HUES48 (cell line): ENCODE measurements around the gene TBC1D16.

ENCODE experiments used
- H3K27ac ChIP-seq: one replicate; pipeline ENCODE4 v1.7.0; 2013; ENCODE audit warnings: low read depth, low read length, inconsistent platforms
- H3K27me3 ChIP-seq: 2 replicates; pipeline ENCODE4 v1.6.1; 2013; ENCODE audit warnings: mild to moderate bottlenecking, low read length; ENCODE audit not compliant: control insufficient read depth, insufficient read depth
- H3K36me3 ChIP-seq: 2 replicates; pipeline ENCODE4 v1.6.1; 2013; ENCODE audit warnings: low read length; ENCODE audit not compliant: control insufficient read depth, insufficient read depth
- H3K4me1 ChIP-seq: 2 replicates; pipeline ENCODE4 v1.6.1; 2013; ENCODE audit warnings: mild to moderate bottlenecking, low read length; ENCODE audit not compliant: control insufficient read depth, insufficient read depth
- H3K4me3 ChIP-seq: 2 replicates; pipeline ENCODE4 v1.5.1; 2013; ENCODE audit warnings: mild to moderate bottlenecking, low read depth, low read length
- H3K9ac ChIP-seq: 2 replicates; pipeline ENCODE4 v1.6.1; 2013; ENCODE audit warnings: mild to moderate bottlenecking, low read depth, low read length, moderate library complexity
- H3K9me3 ChIP-seq: 2 replicates; pipeline ENCODE4 v1.6.1; 2013; ENCODE audit warnings: low read length; ENCODE audit not compliant: control insufficient read depth, insufficient read depth

The TBC1D16 gene

GRCh38 chr17:79952265-79952877 lies 83.3 kb downstream of the TBC1D16 start:
- H3K4me1 ChIP-seq, result peaks cover 59% of the 10 kb centered on the region
- H3K9ac ChIP-seq, result 0 out of 2 replicates have a peak overlapping the region, but pooled peaks have one; percentile 10

GRCh38 chr17:79951361-79952264 lies 84.1 kb downstream of the TBC1D16 start:
- peaks cover 59% of the 10 kb centered on the region for H3K4me1 ChIP-seq

More at GRCh38 chr17:79952265-79952877, 83.3 kb downstream of the TBC1D16 start:
- H3K36me3 ChIP-seq, result peaks cover 13% of the 10 kb centered on the region
- no peaks in the 10 kb centered on the region for H3K27me3 ChIP-seq
- no peaks in the 10 kb centered on the region for H3K9me3 ChIP-seq
- H3K27ac ChIP-seq, result peak overlapping the region; percentile 96
- H3K4me3 ChIP-seq, result no peak overlapping the region

GRCh38 chr17:79950751-79951150 lies 84.9 kb downstream of the TBC1D16 start:
- Histone ChIP-seq H3K4me1 (peaks cover 59% of the 10 kb centered on the region), H3K9ac (peak overlapping the region; percentile 69)

More at GRCh38 chr17:79951361-79952264, 84.1 kb downstream of the TBC1D16 start:
- peak overlapping the region; percentile 96 for H3K27ac ChIP-seq
- peaks cover 20% of the 10 kb centered on the region for H3K36me3 ChIP-seq
- H3K27me3 ChIP-seq, result no peaks in the 10 kb centered on the region
- no peak overlapping the region for H3K9ac ChIP-seq
- H3K4me3 ChIP-seq, result no peak overlapping the region
- H3K9me3 ChIP-seq, result no peaks in the 10 kb centered on the region

GRCh38 chr17:79950306-79950705 lies 85.4 kb downstream of the TBC1D16 start:
- Histone ChIP-seq H3K9ac (peak overlapping the region; percentile 69), H3K4me1 (peaks cover 59% of the 10 kb centered on the region), H3K4me3 (peak overlapping the region; percentile 51), H3K27me3 (no peaks in the 10 kb centered on the region), H3K27ac (peak overlapping the region; percentile 96), H3K36me3 (peaks cover 32% of the 10 kb centered on the region), H3K9me3 (no peaks in the 10 kb centered on the region)

More at GRCh38 chr17:79950751-79951150, 84.9 kb downstream of the TBC1D16 start:
- H3K36me3 ChIP-seq, result peaks cover 29% of the 10 kb centered on the region
- peak overlapping the region; percentile 51 for H3K4me3 ChIP-seq
- H3K27me3 ChIP-seq, result no peaks in the 10 kb centered on the region
- no peaks in the 10 kb centered on the region for H3K9me3 ChIP-seq
- H3K27ac ChIP-seq, result peak overlapping the region; percentile 96

- peaks cover 55% of the 10 kb centered on the region for H3K4me1 ChIP-seq
- no peaks in the 10 kb centered on the region for H3K27me3 ChIP-seq
- H3K9me3 ChIP-seq, result no peaks in the 10 kb centered on the region
- peak overlapping the region; percentile 69 for H3K9ac ChIP-seq
- H3K4me3 ChIP-seq, result peak overlapping the region; percentile 51
- H3K36me3 ChIP-seq, result peaks cover 38% of the 10 kb centered on the region
- H3K27ac ChIP-seq, result peak overlapping the region; percentile 96
These were observed 85.9 kb downstream of the TBC1D16 start for GRCh38 chr17:79949656-79950209.

- H3K27ac ChIP-seq, result peak overlapping the region; percentile 96
- H3K36me3 ChIP-seq, result peaks cover 44% of the 10 kb centered on the region
- peak overlapping the region; percentile 69 for H3K9ac ChIP-seq
- H3K9me3 ChIP-seq, result no peaks in the 10 kb centered on the region
- no peaks in the 10 kb centered on the region for H3K27me3 ChIP-seq
- peaks cover 49% of the 10 kb centered on the region for H3K4me1 ChIP-seq
- peak overlapping the region; percentile 51 for H3K4me3 ChIP-seq
These were observed 86.6 kb downstream of the TBC1D16 start for GRCh38 chr17:79948945-79949655.

GRCh38 chr17:79948406-79948944 lies 87.2 kb downstream of the TBC1D16 start:
- Histone ChIP-seq H3K36me3 (peaks cover 50% of the 10 kb centered on the region), H3K27ac (peak overlapping the region; percentile 96), H3K4me3 (peak overlapping the region; percentile 51; the same call in 1 of the 2 replicates), H3K27me3 (no peaks in the 10 kb centered on the region), H3K4me1 (peaks cover 46% of the 10 kb centered on the region), H3K9ac (peak overlapping the region; percentile 69; the same call in 1 of the 2 replicates), H3K9me3 (no peaks in the 10 kb centered on the region)

- peaks cover 60% of the 10 kb centered on the region for H3K36me3 ChIP-seq
- H3K9ac ChIP-seq, result no peak overlapping the region; the same call in 1 of the 2 replicates
- no peak overlapping the region for H3K4me3 ChIP-seq
- H3K27ac ChIP-seq, result no peak overlapping the region
- H3K4me1 ChIP-seq, result peaks cover 38% of the 10 kb centered on the region
- H3K9me3 ChIP-seq, result no peaks in the 10 kb centered on the region
- no peaks in the 10 kb centered on the region for H3K27me3 ChIP-seq
These were observed 88.2 kb downstream of the TBC1D16 start for GRCh38 chr17:79947351-79948031.

- no peak overlapping the region for H3K4me3 ChIP-seq
- H3K27ac ChIP-seq, result no peak overlapping the region
- H3K27me3 ChIP-seq, result no peaks in the 10 kb centered on the region
- H3K4me1 ChIP-seq, result peaks cover 30% of the 10 kb centered on the region
- H3K36me3 ChIP-seq, result peaks cover 66% of the 10 kb centered on the region
- H3K9ac ChIP-seq, result no peak overlapping the region
- no peaks in the 10 kb centered on the region for H3K9me3 ChIP-seq
These were observed 89.1 kb downstream of the TBC1D16 start for GRCh38 chr17:79946352-79947231.
